H4 (cell line): ENCODE results near the gene NLRP3. TPM values are rescaled to one million over a fixed set of nuclear protein-coding genes. Genes with fewer than 3 reads are reported as not detected.
A peak's percentile ranks its signal among the peaks of the same experiment; 100 is the strongest.
"Not testable (repeated sequence)": the region's sequence is repeated elsewhere in the genome, so short reads cannot be mapped to it uniquely, and the experiment has no call there.

Source experiments
- DNase-seq: peaks from one replicate; pipeline ENCODE4 v3.0.0-alpha.2; 2015; ENCODE audit warnings: low spot score
- total RNA-seq: library from RNA; depleted of rRNA; stranded (reverse); fragments of >200 nt; shearing (Covaris generic); gene quantifications from 2 replicates; pipeline ENCODE4 v1.2.3, GENCODE V29; 2014; rRNA removed

Gene NLRP3
- 0.50 TPM in 1 of 2 replicates, not detected in the other for total RNA-seq

DNA sequence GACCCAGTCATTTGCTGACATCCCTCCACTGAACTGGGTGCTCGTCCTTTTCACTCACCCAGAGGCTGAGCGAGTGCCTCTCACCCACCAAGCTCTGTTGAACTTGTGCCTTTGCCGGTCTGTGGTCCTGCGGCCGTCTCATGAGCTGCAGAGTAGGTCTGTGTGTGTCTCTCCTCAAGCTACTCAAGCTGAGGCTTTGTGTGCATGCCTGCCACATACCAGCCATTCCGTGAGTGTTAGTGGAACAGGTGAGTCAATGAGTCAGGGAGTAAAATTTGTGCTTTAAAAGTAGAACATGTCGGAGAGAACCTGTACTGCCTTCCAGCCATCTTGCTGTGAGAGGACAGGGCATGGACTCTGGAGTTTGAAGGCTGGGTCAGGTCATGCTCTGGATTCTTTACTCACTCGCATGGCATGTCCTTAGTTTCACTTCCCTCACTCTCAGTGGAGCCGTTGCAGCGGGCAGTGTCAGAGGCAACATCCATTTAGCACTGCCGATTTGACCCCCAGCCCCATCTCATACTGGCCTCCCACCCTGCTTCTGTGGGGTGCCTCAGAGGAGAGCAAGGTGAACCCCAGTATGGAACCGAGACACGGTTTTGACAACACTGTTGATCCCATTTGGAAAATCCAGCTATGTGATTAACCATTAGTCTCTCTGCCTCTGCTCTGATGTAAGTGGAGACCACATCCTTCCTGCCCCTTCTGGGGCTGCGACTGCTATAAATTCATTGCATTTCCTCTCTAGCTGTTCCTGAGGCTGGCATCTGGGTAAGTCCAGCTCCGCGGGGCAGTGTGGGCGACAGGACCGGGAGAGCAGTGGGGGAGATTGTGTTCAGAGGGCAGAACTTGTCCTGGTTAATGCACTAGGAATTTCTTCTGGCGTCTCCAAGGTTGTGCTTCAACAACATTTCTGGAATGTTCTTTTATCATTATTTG is at the start of gene NLRP3:
Gene NLRP3 (plus strand): TSS at position 751 of the 939 bp plus-strand sequence. CDS start 2,628 bp downstream, outside the sequence.
- DNase-seq, result peak; percentile 34

DNA sequence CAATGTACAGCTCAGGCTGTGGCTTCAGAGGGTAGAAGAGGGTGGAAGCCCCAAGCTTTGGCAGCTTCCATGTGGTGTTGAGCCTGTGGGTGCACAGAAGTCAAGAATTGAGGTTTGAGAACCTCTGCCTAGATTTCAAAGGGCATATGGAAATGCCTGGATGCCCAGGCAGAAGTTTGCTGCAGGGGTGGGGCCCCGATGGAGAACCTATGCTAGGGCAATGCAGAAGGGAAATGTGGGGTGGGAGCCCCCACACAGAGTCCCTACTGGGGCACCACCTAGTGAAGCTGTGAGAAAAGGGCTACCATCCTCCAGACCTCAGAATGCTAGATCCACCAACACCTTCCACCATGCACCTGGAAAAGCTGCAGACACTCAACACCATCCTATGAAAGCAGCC is 49.6 kb upstream of the NLRP3 start:
- not testable (repeated sequence) for DNase-seq

DNA sequence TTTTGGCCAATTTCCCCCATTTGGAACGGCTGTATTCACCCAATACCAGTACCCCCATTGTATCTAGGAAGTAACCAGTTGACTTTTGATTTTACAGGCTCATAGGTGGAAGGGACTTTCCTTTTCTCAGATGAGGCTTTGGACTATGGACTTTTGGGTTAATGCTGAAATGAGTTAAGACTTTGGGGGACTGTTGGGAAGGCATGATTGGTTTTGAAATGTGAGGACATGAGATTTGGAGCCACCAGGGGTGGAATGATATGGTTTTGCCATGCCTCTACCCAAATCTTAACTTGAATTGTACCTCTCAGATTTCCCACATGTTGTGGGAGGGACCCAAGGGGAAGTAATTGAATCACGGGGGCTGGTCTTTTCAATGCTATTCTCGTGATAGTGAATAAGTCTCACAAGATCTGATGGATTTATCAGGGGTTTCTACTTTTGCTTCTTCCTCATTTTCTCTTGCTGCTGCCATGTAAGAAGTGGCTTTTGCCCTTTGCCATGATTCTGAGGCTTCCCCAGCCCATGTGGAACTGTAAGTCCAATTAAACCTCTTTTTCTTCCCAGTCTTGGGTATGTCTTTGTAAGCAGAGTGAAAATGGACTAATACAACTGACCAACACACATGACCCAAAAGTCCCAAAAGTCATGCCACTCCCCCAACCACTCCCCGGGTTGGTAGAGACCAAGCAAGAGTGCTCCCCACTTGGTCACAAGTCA is 48.9 kb upstream of the NLRP3 start:
- DNase-seq, result no peak

DNA sequence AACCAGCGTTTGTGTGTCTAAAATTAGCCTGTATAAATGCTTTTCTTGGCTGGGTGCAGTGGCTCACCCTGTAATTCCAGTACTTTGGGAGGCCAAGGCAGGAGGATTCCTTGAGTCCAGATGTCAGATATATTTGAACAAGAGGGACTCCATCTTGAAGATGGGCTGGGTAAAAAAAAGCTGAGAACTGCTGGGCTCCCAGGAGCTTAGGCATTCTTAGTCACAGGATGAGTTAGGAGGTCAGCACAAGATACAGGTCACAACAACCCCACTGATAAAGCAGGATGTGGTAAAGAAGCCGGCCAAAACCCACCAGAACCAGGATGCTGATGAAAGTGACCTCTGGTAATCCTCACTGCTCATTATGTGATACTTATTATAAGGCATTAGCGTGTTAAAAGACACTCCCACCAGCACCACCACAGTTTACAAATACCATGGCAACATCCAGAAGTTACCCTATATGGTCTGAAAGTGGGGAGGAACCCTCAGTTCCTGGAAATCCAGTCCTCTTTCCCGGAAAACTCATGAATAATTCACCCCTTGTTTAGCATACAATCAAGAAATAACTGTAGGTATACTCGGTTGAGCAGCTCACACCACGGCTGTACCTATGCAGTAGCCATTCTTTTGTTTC is 48.1 kb upstream of the NLRP3 start:
- peak; percentile 68 for DNase-seq

DNA sequence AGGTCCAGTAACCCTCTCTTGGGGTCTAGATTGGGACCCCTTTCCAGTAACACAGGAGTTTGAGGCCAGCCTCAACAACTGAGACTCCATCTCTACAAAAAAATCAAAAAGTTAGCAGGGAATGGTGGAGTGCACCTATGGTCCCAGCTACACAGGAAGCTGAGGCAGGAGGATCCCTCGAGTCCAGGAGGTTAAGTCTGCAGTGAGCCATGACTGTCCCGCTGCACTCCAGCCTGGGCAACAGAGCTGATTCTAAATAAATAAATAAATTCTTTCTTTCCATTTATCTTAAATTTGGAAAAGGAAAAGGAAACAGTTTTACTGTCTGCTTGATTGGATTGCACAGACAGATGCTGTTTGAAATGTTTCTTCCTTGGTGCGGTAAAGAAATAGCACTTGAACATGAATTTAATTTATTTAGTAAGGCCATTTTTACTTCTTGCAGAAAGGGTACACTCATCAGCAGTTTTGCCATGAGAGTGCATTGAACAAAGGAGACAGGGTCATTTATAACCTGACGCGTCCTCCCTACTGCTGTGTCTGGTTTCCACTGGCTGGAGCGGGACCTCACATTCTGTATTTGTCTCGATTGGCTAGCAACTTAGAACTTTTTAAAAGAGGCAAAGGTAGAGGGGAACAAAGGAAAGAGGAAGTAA is 47.4 kb upstream of the NLRP3 start:
- DNase-seq, result no peak

DNA sequence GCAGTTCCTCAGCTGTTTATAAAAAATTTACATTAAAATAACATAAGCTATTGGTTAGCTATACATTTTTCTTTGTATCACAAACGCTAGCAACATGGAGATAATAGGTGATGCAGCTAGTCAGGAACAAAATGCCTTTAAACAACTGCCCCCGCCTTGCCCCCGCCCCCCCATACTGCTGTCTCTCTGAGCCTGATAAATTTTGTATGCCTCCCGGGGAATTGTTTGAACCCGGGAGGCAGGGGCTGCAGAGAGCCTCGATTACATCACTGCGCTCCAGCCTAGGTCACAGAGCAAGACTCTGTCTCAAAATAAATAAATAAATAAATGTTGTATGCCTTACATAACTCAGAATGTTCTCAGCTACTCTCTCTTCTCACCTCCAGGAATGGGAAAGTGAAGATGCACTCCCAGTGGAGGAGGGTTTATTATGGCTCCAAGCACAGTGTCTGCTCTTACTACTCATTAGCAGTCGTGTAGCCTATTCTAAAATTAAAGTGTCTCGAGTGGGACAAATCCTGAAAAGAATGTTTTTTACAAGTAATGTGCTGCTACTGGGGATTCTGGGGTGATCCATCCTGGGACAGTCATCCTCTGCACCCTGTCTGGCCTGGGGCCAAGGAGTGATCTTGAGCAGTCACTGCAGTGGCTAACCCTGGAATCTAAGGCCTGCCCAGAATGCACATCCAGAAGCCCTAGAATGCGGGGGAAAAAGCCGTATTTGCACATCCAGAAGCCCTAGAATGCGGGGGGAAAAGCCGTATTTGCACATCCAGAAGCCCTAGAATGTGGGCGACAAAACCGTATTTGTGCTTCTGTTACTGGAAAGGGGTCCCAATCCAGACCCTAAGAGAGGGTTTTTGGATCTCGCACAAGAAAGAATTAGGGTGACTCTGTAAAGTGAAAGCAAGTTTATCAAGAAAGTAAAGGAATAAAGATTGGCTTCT is 44.9 kb upstream of the NLRP3 start:
- no peak for DNase-seq

DNA sequence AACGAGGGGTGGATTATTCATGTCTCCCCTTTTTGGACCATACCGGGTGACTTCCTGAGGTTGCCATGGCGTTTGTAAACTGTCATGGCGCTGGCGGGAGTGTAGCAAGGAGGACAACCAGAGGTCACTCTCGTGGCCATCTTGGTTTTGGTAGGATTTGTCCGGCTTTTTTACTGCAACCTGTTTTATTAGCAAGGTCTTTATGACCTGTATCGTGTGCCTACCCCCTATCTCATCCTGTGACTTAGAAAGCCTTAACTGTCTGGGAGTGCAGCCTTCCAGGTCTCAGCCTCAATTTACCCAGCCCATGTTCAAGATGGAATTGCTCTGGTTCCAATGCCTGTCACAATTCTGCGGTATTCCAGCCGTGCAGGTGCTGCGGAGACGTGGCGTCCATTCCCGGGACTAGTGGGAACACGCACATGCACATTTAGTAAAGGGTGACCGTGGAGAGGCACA is 44.1 kb upstream of the NLRP3 start:
- DNase-seq, result no peak

DNA sequence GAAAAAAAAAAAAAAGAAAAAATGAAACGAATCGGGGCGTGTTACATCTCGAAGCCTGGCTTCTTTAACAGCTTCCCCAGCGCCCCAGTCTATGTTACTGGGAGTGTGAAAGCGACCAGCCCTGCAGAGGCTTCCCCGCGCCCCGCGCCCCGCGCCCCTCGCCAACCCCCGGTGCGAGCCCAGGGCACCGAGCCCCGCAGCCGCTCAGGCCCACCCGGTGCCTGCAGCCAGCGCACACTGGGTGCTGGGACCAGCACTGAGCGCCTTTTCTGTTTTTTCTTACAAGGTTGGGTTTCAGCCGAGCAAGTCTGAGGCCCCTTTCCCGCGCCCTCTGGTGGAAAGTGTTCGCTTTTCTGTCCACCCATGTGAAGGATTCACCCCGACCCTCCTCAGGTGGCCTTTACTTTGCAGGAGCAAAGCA is 42.2 kb upstream of the NLRP3 start:
- no peak for DNase-seq

DNA sequence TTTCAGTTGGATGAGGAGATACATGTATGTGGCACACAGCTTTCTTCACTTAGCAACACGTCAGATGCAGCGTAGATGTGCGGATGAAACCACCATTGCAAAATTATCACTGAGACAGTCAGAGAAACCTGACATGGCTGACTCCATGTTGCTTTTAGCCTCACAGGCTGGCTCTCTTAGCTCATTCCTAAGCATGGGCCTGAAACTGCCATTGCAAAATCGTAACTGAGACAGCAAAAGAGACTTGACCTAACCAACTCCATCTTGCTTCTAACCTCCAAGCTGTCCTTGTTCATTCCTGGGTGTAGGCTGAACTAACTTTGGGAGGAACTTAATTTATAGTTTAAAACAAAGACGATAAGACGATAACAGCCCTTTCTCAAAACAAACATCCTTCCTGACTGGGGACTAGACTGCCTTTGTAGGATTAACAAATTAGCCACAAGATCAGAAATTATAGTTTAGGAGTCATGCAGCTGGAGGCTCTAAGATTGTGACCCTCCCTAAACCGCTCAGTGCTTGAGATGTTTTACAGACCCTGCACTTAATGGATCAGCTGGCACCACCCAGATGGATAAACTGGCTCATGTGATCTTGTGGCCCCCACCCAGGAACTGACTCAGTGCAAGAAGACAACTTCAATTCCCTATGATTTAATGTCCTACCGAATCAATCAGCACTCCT is 41.2 kb upstream of the NLRP3 start:
- DNase-seq, result not testable (repeated sequence)

DNA sequence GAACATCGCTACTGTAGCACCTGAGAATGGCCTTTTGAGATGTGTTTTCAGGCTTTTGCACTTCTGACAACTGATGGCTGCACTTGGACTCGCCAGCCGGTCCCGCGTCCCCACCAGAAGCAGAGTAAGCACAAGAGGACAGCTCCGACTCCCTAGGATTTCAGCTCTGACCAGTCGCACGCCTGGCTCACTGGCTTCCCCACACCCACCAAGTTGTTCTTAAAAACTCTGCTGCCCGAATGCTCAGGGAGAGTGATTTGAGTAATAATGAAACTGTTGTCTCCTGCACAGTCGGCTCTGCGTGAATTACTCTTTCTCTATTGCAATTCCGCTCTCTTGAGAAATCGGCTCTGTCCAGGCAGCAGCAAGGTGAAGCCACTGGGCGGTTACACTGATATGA is 40.2 kb upstream of the NLRP3 start:
- no peak for DNase-seq

DNA sequence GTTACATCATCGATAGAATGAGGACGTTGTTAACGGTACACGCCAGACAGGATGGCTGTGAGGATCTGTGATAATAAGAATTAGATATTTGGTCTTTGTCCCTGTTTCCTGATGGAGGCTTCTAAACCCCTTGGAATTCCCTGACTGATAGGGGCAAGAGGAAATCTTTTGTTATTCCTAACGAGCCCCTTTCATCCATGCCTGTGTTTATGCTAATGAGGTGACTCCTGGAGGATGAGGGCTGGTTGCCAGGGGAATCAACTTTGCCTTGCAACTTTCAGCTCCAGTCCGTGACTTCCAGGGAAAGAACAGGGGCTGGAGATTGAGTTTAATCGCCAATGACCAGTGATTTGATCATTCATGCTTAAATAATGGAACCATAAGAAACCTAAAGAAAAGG is 39.3 kb upstream of the NLRP3 start:
- no peak for DNase-seq

DNA sequence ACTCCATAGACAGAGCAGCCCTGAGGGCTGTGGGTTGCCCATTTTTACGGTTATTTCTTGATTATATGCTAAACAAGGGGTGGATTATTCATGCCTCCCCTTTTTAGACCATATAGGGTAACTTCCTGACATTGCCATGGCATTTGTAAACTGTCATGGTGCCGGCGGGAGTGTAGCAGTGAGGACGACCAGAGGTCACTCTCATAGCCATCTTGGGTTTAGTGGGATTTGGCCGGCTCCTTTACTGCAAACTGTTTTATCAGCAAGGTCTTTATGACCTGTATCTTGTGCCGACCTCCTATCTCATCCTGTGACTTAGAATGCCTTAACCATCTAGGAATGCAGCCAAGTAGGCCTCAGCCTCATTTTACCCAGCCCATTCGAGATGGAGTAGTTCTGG is 38.3 kb upstream of the NLRP3 start:
- not testable (repeated sequence) for DNase-seq

DNA sequence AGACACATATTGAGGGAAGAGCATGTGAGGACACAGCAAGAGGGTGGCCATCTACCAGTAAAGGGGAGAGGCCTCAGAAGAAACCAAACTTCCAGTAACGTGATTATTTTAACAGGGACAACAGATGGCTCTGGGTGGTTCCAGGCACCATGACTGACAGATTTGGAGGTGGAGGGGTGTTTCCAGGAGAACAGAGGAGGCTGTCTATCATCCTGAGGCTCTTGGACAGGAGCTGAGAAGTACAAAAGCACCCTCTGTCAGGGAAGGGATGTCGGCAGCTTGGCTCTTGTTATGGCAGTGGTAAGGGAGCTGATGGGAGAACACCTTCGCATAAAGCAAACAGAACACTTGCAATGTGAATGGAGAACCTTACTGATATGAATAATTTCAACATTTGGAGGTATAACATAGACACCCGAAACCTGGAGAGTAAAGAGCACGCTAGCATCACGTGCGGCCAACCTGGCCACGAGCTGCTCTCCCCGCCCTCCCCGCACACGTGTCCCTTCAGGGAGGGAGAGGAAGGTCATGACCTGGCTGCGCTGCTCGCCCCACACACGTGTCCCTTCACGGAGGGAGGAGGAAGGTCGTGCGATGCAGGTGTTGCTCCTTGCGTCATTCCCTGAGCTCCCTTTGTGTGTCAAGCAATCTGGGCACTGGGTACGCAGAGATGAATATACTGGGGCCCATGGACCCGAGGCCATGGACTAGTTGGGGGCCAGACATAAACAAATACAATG is 37.5 kb upstream of the NLRP3 start:
- no peak for DNase-seq

DNA sequence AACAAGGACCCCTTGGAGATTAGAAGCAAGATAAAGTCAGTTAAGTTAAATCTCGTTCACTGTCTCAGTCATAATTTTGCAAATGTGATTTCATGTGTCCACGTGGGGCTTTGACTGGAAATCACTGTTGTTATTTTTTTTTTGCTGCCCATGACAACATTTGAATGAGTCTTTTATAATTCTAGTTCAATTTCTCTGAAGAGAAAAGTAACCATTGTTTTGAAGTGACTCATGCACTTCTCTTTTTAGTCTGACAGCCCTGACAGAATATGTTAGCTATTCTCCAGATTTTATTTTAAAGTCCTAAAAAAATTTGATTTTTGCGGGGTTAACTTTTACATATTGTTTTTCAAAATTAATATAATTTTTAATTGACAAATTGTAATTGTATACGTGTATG is 30.7 kb upstream of the NLRP3 start:
- DNase-seq, result no peak

DNA sequence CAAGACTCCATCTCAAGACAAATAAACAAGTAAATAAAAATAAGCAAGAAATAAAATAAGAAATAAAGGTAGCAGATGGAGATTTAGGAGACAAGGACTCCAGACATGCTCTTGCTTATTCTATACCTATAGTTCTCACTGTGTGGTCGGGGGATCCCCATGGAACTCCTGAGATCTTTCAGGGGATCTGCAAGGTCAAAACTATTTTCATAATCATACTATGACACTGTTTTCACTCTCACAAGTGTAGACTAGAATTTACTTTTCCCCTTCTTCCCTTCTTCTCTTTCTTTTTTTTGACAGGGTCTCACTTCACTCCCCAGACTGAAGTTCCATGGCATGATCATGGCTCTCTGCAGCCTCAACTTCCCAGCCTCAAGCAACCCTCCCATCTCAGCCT is 29.8 kb upstream of the NLRP3 start:
- DNase-seq, result no peak

DNA sequence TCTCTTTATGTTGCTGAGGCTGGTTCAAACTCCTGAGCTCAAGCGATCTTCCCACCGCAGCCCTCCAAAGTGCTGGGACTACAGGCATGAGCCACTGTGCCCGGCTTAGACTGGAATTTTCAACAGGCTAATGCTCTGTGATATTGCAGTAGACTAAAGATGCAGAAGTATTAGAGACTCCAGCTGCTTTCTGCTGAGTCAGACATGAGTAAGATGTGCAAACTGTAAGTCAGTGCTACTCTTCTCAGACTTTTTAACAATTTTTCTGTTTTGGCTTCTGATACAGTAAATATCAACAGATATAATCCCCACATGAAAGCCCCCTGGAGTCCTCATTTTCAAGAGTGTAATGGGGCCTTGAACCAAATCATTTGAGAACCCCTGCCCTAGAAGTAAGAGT is 29.3 kb upstream of the NLRP3 start:
- peak; percentile 27 for DNase-seq

DNA sequence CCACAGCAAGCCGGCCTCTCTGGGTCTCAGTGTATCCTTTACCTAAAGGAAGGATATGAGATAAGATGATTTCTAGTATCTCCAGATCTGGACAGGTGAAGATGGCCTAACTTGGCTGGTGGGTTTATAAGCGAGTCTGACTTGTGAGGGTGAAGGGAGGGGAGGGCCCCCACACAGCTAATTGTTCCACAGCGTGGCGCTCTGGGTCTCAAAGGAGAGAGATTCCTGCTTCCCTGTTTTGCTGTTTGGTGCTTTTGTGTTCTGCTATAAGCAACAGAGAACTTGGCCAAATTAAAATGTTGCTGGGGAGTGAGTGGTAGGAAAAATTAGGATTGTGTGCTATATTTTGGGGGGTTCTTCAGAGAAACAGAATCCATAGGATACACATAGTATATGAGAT is 28.9 kb upstream of the NLRP3 start:
- DNase-seq, result no peak

DNA sequence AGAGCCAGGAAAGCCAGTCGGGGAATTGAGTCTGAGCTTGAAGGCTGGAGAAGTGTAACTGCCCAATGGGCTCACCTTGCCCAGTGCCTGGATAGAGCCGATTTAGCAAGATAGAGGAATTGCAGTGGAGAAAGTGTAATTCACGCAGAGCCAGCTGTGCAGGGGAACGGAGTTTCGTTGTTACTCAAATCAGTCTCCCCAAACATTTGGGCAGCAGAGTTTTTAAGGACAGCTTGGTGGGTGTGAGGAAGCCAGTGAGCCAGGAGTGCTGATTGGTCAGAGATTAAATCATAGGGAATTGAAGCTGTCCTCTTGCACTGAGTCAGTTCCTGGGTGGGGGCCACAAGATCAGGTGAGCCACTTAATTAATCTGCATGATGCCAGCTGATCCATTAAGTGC is 28.4 kb upstream of the NLRP3 start:
- DNase-seq, result no peak

DNA sequence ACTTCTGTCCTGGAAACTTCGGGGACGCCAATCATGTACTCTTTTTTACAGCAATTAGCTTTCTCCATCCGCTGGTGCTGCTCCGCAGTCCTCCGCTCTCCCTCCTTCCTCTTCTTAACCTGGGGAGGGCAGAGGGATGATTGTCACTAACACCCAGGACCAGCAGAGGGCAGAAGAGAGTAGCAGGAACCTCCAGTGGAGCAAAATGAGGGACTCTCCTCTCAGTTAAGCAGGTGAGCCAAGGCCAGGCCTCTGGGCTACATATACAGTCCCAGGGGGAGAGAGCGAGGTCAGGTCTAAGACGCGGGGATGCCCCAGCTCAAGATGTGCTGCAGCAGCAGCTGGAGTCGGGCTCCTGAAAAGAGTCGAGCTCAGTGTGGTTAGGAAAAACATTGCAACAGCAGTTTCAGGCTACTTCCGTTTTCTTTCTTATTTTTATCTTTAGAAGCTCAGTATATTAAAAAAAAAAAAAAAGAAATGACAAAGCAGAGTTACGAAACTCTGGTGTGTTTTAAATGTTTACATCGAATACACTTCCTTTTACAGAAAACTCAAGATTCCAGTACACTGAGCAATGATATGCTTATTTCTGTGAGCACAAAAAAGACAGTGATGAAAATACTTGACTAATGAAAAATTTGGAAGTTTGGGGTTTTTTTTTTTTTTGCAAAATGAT is 25.7 kb upstream of the NLRP3 start:
- peak; percentile 75 for DNase-seq
